Renal cortex interstitium (tissue), 11 donors: ENCODE data around the gene CCDC85A. TPM values are rescaled to one million over a fixed set of nuclear protein-coding genes. Genes with fewer than 3 reads are reported as not detected.

Experiments
- DNase-seq, 11 donors: peaks; one replicate each; pipeline ENCODE4 v3.0.0-alpha.2; 2013; ENCODE audit warnings: low read depth in 9 of 11, low spot score in 4 of 11; ENCODE audit errors: extremely low read depth in 1 of 11
- polyA plus RNA-seq, 3 donors: library from polyadenylated mRNA; unstranded; fragments of 120-200 nt; gene quantifications; one replicate each; pipeline ENCODE4 v1.2.1, GENCODE V29; 2013; ENCODE audit not compliant: insufficient read length in 3 of 3

Gene CCDC85A
- polyA plus RNA-seq, 3 donors: 1.1 to 2.0 (median 1.9) TPM

DNA sequence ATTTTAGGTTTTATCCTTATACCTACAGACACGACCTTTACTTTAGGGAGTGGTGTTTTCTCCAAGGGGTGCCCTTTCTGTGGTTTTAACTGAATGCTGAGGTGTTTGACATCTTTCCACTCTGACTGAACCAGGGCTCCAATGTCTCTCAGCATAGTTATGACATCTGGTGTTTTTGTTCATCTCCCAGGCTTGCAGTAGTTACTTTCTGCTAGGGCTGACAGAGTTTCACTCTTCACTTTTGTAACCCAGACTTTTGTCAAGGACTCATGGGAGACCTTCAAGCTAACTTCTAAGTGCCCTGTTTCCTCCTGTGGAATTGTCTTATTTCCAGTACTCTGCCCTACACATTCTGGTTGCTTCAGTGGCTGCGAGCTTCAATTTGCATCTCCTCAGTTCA lies 103.1 kb downstream of the CCDC85A start:
- DNase-seq: no peak

DNA sequence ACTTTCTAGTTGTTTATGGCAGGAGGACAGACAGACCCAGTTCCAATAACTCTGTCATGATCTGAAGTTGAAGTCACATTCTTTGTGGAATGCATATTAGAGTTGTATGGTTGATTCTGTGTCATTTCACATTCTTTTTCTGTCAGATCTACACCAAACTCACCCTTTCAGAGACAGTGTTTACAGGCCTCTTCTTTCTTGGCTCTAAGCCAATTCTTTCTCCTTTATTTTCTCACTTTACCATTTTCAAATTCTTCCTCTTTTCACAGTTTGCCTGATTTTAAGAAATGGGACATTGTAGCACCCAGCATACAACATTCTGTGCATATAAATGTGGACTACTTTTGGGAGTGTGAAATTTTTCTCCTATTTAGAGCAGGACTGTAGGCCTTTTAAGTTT lies 103.7 kb downstream of the CCDC85A start:
- DNase-seq: no peak

DNA sequence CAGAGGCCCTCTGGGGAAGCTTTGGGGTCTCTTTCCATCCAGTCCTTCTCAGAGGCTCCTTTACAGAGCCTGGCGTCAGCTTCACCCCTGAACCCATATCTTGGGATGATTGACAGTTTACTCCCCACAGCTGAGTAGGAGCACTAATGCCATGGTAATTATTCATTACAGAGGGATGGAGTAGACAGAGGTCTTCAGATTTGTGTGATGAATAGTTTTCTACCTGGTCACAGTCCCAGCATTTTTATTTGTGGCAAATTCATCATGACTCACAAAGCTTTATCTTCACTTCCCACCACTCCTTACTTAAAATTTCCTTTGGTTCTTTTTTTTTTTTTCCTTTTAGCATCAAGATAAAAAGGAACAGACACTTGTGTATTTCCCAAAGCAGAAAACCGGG lies 104.2 kb downstream of the CCDC85A start:
- DNase-seq: no peak

DNA sequence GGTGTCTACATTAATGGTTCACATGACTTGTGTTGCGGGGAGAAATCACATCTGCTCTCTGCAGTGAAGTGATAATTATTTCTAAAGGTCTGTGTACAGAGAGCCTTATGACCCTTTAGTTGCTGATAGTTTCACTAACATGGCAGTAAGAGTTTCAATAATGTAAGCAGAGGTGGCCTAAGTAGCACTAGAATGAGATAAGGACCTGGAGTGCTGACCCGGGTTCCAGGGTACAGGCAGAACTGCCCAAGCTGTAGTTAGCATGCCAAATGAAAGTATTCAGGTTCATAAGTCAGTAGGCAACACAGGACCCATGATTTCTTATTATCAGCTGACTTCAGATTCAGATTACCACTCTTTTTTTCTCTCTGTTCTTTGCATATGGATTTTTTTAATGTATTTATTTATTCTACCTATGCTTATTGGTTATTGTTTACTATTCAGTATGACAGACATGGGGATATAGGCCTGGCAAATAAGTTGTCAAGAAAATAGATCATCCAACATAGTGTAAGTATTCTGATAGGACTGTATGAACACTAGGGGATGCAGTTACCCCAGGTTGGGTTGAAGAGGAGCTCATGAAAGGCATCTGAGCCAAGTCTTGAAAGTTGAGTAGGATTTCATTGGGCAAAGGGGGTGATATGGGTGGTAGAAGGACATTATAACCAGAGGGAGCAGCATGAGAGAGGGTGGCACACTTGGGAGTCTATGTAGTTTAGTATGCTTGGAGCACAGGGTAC lies 105.2 kb downstream of the CCDC85A start:
- DNase-seq: no peak

DNA sequence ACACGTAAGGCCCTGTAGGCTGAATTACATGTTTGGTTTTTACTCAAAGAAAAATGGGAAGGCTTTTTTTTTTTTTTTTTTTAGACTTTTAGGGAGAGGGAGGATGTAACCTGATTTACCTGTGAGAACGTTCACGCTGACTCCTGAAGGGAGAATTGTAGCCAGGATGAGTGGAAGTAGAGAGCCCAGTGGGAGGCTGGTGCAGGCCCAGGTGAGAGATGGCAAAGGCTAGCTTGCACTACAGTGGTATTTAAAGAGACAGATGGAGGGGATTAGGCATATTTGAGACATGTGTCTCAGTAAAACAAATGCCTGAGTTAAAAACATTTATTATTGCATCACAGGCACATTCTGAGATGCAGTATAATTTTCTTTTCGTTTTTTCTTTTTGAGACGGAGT lies 107.9 kb downstream of the CCDC85A start:
- no peak for DNase-seq

DNA sequence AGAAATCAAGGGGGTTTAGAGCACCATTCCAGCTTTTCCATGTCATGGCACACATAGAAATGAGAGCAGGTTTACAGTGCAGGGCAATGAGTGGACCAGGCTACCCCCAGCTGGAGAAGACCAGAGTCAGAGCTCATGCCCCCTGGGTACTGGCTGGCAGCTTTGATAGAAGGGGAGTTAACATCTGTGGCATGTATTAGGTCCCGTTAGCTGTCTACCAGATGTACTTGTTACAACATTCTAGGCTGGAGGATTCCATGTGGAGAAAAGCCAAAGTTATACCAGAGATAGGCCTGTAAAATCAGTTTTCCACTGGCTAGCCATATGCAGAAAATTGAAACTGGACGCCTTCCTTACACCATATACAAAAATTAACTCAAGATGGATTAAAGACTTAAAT lies 109.2 kb downstream of the CCDC85A start:
- DNase-seq: no peak

DNA sequence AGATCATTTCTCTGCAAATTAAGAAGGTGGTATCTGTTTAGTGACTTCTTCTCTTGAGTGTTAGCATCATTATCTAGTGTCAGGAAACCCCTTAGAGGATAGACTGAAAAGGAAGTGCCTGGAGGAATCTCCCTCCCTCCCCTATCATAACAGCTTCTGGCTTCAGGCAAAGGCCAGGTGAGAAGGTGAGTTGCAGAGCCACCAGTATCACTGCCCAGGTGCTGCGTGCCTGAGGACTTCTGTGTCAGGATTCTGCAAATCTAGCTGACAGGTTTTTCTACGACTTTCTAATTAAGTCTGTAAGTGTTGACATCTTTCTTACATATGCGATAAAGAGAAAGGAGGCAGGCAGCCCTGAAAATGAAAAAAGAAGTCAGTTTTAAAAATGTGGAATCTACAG lies 111.9 kb downstream of the CCDC85A start:
- no peak for DNase-seq

DNA sequence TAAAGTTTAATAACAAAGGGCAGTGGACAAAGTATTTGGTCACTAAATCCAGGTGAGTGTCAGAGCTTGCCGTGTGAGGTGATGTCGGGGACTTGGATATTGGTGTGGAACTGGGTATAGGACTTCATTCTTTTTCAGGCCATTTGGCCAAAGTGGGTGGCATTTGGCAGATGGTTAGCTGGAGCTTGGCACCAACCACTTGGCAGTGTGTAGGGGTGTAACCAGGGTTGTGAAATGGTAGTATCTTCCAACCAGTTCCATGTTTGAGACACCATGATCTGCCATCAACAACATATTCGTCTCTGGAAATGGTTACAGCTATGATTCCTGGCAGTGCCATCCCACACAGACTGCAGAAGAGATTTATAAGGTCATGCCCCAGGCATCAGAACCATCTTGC lies 113.9 kb downstream of the CCDC85A start:
- no peak for DNase-seq

DNA sequence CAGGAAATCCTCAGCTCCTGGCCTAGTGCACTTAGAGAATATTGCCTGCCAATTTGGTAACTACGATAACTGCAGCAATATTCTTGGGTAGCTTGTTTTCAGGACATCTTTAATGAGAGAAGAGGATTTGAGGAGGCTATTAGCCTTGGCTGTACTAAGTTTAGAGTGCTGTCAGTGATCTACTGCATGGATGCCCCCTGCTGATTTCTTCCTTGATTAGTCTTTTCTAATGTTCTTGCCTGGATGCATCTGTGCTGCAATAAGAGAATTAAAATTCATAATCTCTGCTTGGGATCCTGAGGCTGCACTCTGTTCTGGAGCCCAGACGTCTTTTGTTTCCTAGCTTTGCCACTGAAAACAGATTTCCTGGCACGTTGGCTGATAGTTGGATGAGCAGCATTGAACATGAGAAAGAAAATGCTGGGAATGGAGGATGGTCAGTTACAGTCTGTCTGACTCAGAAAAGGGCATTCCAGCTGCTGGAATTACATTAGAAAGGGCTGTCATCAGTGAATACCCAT lies 115.4 kb downstream of the CCDC85A start:
- no peak for DNase-seq

DNA sequence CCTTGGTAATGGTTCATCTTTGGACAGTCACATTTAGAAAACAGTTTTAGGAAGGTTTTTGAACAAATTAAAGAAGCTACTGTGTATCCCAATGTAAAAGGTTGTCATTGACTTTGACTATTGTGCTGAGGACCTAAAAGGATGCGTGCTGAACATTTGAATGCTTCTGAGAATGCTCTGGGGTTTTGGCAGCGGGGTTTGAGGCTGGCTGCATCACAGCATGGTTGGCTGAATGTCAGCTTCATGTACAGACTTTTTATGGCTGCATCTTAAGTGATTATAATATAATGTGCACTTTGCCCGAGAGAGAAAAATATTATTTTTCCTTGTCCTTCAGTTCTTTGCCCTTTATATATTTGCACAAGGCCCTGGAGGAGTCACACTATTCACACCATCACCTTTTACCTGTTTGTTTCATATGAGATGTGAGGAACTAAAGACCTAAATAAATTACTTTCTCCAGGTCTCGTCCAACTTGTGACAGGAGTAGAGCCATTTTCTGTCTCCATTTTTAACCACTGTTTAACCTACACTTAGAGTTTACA lies 125.9 kb downstream of the CCDC85A start:
- DNase-seq: no peak

DNA sequence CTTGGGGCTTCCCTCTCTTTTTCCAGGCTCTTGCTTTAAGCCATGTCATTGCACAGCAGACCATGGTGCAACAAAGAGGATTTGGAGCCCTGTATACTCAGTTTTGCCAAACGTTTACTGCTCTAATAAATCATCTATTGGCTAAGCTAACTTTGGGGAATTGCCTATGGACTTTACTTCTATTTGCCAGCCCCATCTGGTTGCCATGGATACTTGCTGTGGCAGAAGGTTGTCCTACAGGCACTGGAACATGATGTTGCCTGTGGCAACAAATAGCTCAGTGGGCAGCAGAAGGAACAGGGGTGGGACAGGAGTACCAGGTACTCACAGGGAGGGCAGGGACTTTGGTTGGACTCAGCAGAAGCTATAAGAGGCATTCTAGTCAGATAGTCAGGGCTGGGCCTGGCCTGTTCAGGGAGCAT lies 129.7 kb downstream of the CCDC85A start:
- DNase-seq: peak in 1 of 11 donors; percentile 3

DNA sequence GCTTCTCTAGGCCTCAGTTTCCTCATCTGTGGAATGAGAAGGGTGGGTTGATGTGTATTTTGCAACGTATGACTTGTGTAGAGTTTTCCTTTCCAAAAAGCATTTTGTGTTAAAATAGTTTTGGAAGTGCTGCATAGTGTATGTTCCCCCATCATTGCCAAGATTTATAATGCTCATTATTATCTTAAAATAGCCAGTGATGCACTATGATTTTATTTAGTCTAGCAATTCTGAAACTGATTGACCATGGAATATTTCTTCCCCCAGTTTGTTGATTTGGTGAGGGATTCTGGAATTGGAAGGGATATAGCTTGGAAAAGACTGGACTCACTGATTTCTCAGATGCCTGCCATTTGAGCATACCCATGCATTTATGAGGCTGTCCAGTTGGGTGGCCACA lies 130.6 kb downstream of the CCDC85A start:
- no peak for DNase-seq

DNA sequence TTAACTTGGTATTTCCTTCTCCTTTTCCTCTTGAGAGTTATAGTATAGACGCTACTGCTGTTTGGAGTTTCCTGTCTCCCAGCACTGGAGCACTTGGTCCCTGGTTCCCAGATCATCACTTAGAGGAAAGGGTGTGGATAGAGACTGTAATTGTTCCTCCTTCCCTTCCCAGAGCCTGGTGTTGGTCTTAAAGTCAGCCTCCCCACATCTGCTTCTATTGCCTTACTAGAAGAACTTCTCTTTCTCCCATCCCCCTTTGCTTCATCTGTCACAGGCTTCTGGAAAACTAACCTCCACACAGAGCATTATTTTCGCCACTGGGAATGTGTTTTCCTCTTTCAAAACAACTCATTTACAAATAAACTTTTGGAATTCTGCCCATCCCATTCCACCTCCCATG lies 131.0 kb downstream of the CCDC85A start:
- no peak for DNase-seq

DNA sequence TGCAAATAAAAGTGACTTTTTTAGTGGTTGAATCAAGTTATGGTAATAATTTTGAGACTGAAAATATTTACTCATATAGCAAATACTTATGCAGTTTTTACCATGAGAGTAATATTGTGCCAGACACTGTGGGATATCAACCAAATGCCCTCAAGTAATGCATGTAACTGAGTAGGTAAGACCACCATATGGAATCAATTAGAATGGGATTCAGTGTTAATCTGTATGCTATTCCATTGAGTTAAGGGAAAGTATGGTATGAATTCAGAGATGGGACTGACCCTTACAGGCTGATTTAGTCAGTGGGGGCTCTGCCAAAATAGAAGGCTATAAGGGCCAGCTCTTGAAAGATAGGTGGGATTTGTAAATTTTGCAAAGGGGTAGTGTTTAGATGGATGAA lies 131.6 kb downstream of the CCDC85A start:
- no peak for DNase-seq

DNA sequence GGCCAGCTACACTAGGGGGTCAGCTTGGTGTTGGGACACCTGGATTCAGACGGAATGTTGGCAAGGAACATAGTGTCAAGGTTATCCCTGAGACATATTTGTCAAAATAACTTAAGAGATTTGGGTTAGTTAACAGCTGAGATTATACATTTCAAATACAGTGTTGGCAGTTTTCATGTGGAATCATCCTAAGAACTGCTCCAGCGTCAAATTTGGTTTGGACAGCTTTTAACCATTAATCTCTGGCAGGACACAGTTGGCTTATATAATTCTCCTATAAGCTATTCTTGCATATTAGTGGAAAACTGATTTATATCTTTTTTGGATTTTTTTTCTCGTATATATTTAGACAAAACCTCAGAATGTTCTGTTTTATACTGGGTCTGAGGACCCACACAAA lies 132.2 kb downstream of the CCDC85A start:
- DNase-seq: no peak

DNA sequence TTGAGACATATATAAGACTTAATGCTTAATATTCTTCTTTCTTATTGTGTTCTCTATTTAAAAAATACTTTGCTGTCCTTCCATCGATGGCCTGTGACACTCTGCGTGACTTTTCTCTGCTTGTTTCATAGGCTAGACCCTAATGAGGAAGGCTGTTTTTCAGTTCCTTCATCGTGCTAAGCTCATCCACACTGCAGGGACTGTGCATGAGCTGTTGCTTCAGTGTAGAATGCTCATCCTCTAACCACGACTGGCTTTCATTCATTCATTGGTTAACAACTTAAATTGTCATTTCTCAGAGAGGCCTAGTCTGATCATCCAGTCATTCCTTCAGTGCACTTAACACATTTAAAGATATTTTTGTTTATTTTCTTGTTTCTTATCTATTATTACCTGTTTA lies 134.4 kb downstream of the CCDC85A start:
- DNase-seq: no peak

DNA sequence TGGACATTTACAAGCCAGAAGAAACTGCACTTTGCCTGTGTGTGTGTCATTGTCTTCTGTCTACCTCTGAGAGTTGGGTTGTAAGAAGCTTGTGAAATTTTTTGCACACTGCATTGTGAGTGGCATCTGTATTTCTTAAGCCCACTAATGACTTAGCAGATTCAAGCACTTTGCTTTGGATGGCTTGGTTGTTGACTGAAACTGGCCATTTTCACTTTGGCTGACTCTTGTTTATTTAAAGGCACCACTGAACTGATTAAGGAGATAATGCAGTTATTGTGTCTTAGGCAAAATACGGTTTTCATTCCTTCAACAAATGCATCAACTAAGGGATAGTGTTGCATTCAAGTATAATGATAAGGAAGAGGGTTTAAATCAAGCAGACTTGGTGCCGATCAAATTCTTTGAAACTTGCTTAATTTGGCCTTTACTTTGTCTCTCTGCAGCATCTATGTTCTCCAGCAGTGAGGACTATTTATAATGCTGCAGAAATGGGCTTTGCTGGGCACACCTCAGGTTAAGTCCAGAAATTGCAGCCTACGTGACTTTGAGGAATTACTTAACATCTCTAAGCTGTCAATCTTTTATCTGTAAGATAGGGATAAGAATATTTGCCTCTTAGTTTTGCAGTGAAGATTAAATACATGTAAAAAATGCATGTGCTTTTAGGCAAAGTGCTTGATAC lies 142.0 kb downstream of the CCDC85A start:
- DNase-seq: no peak

DNA sequence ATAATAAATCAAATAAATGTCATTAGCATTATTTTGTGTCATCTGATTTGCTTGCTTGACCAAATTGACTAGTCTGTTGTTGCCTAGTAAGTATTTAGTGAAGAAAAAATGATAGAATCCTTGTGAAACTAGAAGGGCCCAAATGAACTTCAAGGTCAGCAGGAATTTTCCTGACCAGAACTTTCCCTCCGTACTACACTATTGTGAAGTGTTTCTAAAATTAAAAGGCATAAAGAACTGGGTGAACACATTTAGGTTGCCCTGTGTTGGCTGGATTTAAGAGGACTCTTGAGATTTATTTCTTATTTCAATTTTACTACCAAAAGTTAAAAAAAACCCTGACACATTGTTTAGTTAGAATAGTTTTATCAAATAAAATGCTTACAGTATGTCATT lies 142.6 kb downstream of the CCDC85A start:
- DNase-seq: no peak

DNA sequence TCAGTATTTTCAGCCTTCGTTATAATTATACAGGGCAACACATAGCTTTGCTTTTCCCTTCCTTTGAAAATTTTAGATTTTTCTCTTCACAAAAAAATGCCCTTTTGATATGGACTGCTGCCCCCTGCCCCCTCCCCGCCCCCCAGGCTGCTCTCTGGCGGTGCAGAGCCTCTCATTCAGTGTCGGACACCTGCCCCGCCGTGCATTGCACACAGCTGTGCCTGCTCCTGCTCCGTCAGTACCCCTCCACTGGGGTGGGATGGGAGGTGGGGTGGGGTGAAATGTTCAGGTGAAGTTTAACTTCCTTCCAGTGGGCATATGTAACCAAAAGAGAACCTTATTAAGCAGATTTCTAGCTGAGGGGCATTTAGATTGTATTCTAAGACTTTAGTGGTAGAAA lies 148.0 kb downstream of the CCDC85A start:
- DNase-seq: no peak

DNA sequence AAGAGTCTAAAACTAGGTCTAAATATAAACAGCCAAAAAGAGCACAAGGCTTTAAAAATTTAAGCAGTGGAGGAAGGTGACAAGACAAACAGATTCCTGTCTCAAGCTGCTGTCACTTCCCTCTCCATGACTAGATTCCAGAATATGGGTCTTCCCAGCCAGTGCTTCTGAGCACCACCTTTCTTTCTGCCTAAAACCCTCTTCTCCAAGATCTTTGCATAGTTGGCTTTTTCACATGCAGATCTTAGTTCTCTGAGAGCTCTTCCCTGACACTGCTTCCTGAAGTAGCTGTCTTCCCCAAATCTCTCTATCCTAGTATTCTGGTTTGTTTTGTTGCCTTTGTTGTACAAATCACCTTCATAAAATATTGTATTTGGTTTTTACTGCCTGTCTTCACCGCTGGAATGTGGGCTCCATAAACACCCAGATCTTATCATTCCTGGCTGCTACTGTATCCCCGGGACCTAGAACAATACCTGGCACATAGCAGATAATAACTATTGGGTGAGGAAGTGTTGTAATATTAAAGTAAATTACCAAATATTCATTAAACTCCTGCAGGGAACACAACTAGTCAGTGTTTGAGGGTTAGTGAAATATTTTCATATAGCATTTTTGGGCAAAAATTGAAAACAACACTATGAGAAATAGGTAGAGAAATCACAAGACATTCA lies 150.2 kb downstream of the CCDC85A start:
- DNase-seq: no peak
